Endothelial cell of umbilical vein (primary cell): ENCODE data around the gene ZNF768. TPM values are rescaled to one million over a fixed set of nuclear protein-coding genes. Genes with fewer than 3 reads are reported as not detected.

Experiments used
- BruUV-seq: library from RNA; stranded (reverse); fragments of 400-500 nt; replicated peaks from 2 replicates; lab custom pipeline; 2021; lab: Mats Ljungman, UMichigan
- CTCF ChIA-PET: fragments of 300-600, 350-600 bp; sonication (Branson Sonifier 250); formaldehyde crosslinking; loops from one replicate; lab custom pipeline; 2021; ENCODE audit warnings: antibody characterized with exemption, inconsistent platforms; lab: Charles Lee
- POLR2A ChIA-PET: fragments of 300-600, 350-600 bp; sonication (Branson Sonifier 250); formaldehyde crosslinking; loops from one replicate; lab custom pipeline; 2021; ENCODE audit warnings: antibody characterized with exemption, inconsistent platforms; lab: Charles Lee
- DNase-seq: peaks from one replicate; pipeline ENCODE4 v3.0.0-alpha.2; 2011; ENCODE audit warnings: low read depth, low spot score
- FAIRE-seq: peaks from 2 replicates; lab custom pipeline; 2011; peaks lifted over from hg19 to GRCh38; lab: Jason Lieb, UNC
- H2AFZ ChIP-seq: 2 replicates; pipeline ENCODE4 v1.6.0; 2012; ENCODE audit warnings: low read depth, low read length, control low read depth, inconsistent platforms
- H3K27ac ChIP-seq: 2 replicates; pipeline ENCODE4 v1.5.1; 2011; ENCODE audit warnings: low read depth, mild to moderate bottlenecking, control low read depth, low read length, moderate library complexity; ENCODE audit not compliant: insufficient read depth
- H3K27me3 ChIP-seq, 2 experiments: 2 replicates each; pipeline versions ENCODE4 v1.6.0 to v1.6.1; 2011; ENCODE audit warnings: low read length in 2 of 2, mixed read lengths in 1 of 2; ENCODE audit not compliant: control insufficient read depth in 2 of 2, insufficient read depth in 2 of 2
- H3K36me3 ChIP-seq, 2 experiments: 2 replicates in 1 of 2; 3 replicates in 1 of 2; pipeline ENCODE4 v1.5.1; 2011; ENCODE audit warnings: low read length in 2 of 2, mild to moderate bottlenecking in 1 of 2, moderate library complexity in 1 of 2; ENCODE audit not compliant: control insufficient read depth in 2 of 2, insufficient read depth in 2 of 2; ENCODE audit errors: extremely low read depth in 1 of 2
- H3K4me1 ChIP-seq: 3 replicates; pipeline ENCODE4 v1.5.1; 2011; ENCODE audit warnings: mild to moderate bottlenecking, low read length; ENCODE audit not compliant: control insufficient read depth, insufficient read depth; ENCODE audit errors: extremely low read depth
- H3K4me2 ChIP-seq: 2 replicates; pipeline ENCODE4 v1.6.1; 2011; ENCODE audit warnings: low read length, control low read depth, mixed read lengths; ENCODE audit not compliant: insufficient read depth
- H3K4me3 ChIP-seq, 3 experiments: fragments of 200-600 bp in 1 of 3; sonication (generic), shearing (Covaris generic) in 1 of 3; replicated peaks in 1 of 3; 2 replicates each; pipeline ENCODE4 v1.5.1; 2011 to 2016; ENCODE audit warnings: control low read depth in 3 of 3, low read length in 3 of 3, mild to moderate bottlenecking in 2 of 3, inconsistent platforms in 1 of 3, low read depth in 1 of 3, moderate library complexity in 1 of 3; ENCODE audit not compliant: insufficient read depth in 1 of 3
- H3K79me2 ChIP-seq: 2 replicates; pipeline ENCODE4 v1.6.0; 2012; ENCODE audit warnings: low read length, inconsistent platforms; ENCODE audit not compliant: control insufficient read depth, insufficient read depth
- H3K9ac ChIP-seq: replicated peaks from 2 replicates; pipeline ENCODE3; 2011; ENCODE audit warnings: low read length, control low read depth; ENCODE audit not compliant: insufficient read depth; ENCODE audit errors: extremely low read depth
- H3K9me1 ChIP-seq: replicated peaks from 3 replicates; pipeline ENCODE4 v1.6.0; 2011; ENCODE audit warnings: mild to moderate bottlenecking, low read length; ENCODE audit not compliant: control insufficient read depth, insufficient read depth; ENCODE audit errors: extremely low read depth
- H3K9me3 ChIP-seq: replicated peaks from 2 replicates; pipeline ENCODE4 v1.5.1; 2012; ENCODE audit warnings: low read length, inconsistent platforms; ENCODE audit not compliant: control insufficient read depth, insufficient read depth
- H4K20me1 ChIP-seq: replicated peaks from 2 replicates; pipeline ENCODE3; 2011; ENCODE audit warnings: mild to moderate bottlenecking, low read length; ENCODE audit not compliant: control insufficient read depth, insufficient read depth; ENCODE audit errors: extremely low read depth
- EZH2 ChIP-seq: IDR thresholded peaks from 2 replicates; pipeline ENCODE4 v1.6.1; 2012; ENCODE audit warnings: borderline replicate concordance, low read depth, mild to moderate bottlenecking, moderate library complexity, low read length, inconsistent platforms; ENCODE audit not compliant: severe bottlenecking
- FOS ChIP-seq: IDR thresholded peaks from 2 replicates; pipeline ENCODE4 v1.6.1; 2011; ENCODE audit warnings: mild to moderate bottlenecking, low read length, moderate library complexity, borderline replicate concordance; ENCODE audit not compliant: insufficient read depth
- GATA2 ChIP-seq: IDR thresholded peaks from 2 replicates; pipeline ENCODE4 v1.7.0; 2011; ENCODE audit warnings: low read depth, mild to moderate bottlenecking, moderate library complexity, mixed read lengths, low read length; ENCODE audit not compliant: insufficient read length, insufficient read depth
- JUN ChIP-seq: IDR thresholded peaks from 2 replicates; pipeline ENCODE4 v1.6.1; 2011; ENCODE audit warnings: borderline replicate concordance, low read depth; ENCODE audit not compliant: insufficient read length, insufficient read depth
- MYC ChIP-seq: IDR thresholded peaks from one replicate; pipeline ENCODE4 v1.6.1; 2011; ENCODE audit warnings: mild to moderate bottlenecking, low read depth, low read length
- POLR2A ChIP-seq: IDR thresholded peaks from 2 replicates; pipeline ENCODE4 v1.6.1; 2012; ENCODE audit warnings: low read depth, mild to moderate bottlenecking, control low read depth, low read length
- POLR2AphosphoS5 ChIP-seq: IDR thresholded peaks from 2 replicates; pipeline ENCODE4 v1.6.1; 2012; ENCODE audit warnings: low read depth, mild to moderate bottlenecking, control low read depth, low read length, moderate library complexity; ENCODE audit not compliant: insufficient read depth
- dilution Hi-C: fragments of 300-500 bp; cut with MboI; formaldehyde crosslinking; loops from one replicate; pipeline ENCODE4 v1.15.0; 2019; ENCODE audit warnings: low sequenced_read_pairs; ENCODE audit not compliant: extremely low pct_ligation_motif_present
- intact Hi-C: fragments of 100-400 bp; cut with micrococcal nuclease; formaldehyde crosslinking; loops from one replicate; pipeline ENCODE4 v1.10.0; 2022
- polyA plus RNA-seq, 4 experiments: library from polyadenylated mRNA; depleted of rRNA in 3 of 4; stranded (reverse) in 3 of 4; unstranded in 1 of 4; fragments of >200 nt; gene quantifications; 2 replicates each; pipeline versions ENCODE4 v1.2.1 to v1.2.3, GENCODE V29; 2011 to 2012; ENCODE audit warnings: missing spikeins in 1 of 4
- total RNA-seq: library from RNA; stranded (reverse); gene quantifications from 2 replicates; pipeline ENCODE4 v1.2.3, GENCODE V29; 2021
- TF ChIP-seq, protein P1 (sequence below): IDR thresholded peaks from 2 replicates; pipeline ENCODE4 v1.6.1; 2011; ENCODE audit not compliant: insufficient read depth, insufficient read length
- TF ChIP-seq, protein P2 (sequence below), 2 donors: IDR thresholded peaks; 1 replicate in 1 of 2; 2 replicates in 1 of 2; pipeline ENCODE4 v1.5.1; 2011; ENCODE audit warnings: low read length in 2 of 2, mild to moderate bottlenecking in 2 of 2, moderate library complexity in 2 of 2, control low read depth in 1 of 2, inconsistent platforms in 1 of 2, low read depth in 1 of 2; ENCODE audit not compliant: insufficient read depth in 1 of 2; ENCODE audit errors: extremely low read depth in 1 of 2

Gene ZNF768
- total and polyA plus RNA-seq, 2 donors (not counting 3 experiments of a cell fraction or from before 2014, with no cell fraction given), result 24.2 to 24.7 TPM

- H3K4me3 ChIP-seq, result no peak overlapping the region
- POLR2A ChIA-PET, result interaction anchor here (0.6 kb wide), 1 partner anchor 27 kb away, joined by 3 read pairs; no protein-coding TSS in a partner anchor
- H3K9me1 ChIP-seq, result no peaks in the 10 kb centered on the region
- FAIRE-seq (no peak), DNase-seq (no peak)
- no peaks in the 10 kb centered on the region for H4K20me1 ChIP-seq
- no peaks in the 10 kb centered on the region for H3K79me2 ChIP-seq
- peaks cover 27 to 28% of the 10 kb centered on the region in 2 experiments for H3K27me3 ChIP-seq
- no peak overlapping the region for H3K9ac ChIP-seq
- no peak overlapping the region for H3K4me2 ChIP-seq
- no peaks in the 10 kb centered on the region for H3K36me3 ChIP-seq
- dilution Hi-C loops (no loop called here), intact Hi-C loops (no loop called here)
- CTCF ChIA-PET, result interaction anchor here (0.9 to 2.6 kb wide), 3 partner anchors 27 to 174 kb away, joined by 3 to 6 read pairs (median 4); partner anchors contain the start of gene PRR14
- H3K27ac ChIP-seq, result no peak overlapping the region
- no TSS peak for BruUV-seq
- no peaks in the 10 kb centered on the region for H3K4me1 ChIP-seq
- no peak overlapping the region for H2AFZ ChIP-seq
- H3K9me3 ChIP-seq, result no peaks in the 10 kb centered on the region
- TF ChIP-seq, protein P1, sequence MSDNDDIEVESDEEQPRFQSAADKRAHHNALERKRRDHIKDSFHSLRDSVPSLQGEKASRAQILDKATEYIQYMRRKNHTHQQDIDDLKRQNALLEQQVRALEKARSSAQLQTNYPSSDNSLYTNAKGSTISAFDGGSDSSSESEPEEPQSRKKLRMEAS, result no peak
- TF ChIP-seq POLR2AphosphoS5, result no peak
- TF ChIP-seq, protein P2, sequence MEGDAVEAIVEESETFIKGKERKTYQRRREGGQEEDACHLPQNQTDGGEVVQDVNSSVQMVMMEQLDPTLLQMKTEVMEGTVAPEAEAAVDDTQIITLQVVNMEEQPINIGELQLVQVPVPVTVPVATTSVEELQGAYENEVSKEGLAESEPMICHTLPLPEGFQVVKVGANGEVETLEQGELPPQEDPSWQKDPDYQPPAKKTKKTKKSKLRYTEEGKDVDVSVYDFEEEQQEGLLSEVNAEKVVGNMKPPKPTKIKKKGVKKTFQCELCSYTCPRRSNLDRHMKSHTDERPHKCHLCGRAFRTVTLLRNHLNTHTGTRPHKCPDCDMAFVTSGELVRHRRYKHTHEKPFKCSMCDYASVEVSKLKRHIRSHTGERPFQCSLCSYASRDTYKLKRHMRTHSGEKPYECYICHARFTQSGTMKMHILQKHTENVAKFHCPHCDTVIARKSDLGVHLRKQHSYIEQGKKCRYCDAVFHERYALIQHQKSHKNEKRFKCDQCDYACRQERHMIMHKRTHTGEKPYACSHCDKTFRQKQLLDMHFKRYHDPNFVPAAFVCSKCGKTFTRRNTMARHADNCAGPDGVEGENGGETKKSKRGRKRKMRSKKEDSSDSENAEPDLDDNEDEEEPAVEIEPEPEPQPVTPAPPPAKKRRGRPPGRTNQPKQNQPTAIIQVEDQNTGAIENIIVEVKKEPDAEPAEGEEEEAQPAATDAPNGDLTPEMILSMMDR (IDR thresholded peaks at IDR 0.05; ENCODE audit: extremely low read depth in 1 of 2, insufficient read depth in 1 of 2, low read depth in 1 of 2, low read length in 2 of 2), result no peak
- no peak for TF ChIP-seq MYC
- TF ChIP-seq POLR2A, result no peak
- no peak for TF ChIP-seq JUN
- TF ChIP-seq EZH2, result no peak
- TF ChIP-seq GATA2, result no peak
- no peak for TF ChIP-seq FOS
Observed at GRCh38 chr16:30476991-30477390, 49.4 kb downstream of the ZNF768 start.
